ENCODE data around the gene GMPR2. TPM values are rescaled to one million over a fixed set of nuclear protein-coding genes. Genes with fewer than 3 reads are reported as not detected.

GMPR2 gene
- total and polyA plus RNA-seq, 2 of the 13 experiments (the other 11 are each of a cell fraction or from before 2014, with no cell fraction given) = 210 to 273 TPM

GRCh38 chr14:24233538-24233866, 773 bp downstream of the GMPR2 start (continued):
- TF ChIP-seq, protein P1, sequence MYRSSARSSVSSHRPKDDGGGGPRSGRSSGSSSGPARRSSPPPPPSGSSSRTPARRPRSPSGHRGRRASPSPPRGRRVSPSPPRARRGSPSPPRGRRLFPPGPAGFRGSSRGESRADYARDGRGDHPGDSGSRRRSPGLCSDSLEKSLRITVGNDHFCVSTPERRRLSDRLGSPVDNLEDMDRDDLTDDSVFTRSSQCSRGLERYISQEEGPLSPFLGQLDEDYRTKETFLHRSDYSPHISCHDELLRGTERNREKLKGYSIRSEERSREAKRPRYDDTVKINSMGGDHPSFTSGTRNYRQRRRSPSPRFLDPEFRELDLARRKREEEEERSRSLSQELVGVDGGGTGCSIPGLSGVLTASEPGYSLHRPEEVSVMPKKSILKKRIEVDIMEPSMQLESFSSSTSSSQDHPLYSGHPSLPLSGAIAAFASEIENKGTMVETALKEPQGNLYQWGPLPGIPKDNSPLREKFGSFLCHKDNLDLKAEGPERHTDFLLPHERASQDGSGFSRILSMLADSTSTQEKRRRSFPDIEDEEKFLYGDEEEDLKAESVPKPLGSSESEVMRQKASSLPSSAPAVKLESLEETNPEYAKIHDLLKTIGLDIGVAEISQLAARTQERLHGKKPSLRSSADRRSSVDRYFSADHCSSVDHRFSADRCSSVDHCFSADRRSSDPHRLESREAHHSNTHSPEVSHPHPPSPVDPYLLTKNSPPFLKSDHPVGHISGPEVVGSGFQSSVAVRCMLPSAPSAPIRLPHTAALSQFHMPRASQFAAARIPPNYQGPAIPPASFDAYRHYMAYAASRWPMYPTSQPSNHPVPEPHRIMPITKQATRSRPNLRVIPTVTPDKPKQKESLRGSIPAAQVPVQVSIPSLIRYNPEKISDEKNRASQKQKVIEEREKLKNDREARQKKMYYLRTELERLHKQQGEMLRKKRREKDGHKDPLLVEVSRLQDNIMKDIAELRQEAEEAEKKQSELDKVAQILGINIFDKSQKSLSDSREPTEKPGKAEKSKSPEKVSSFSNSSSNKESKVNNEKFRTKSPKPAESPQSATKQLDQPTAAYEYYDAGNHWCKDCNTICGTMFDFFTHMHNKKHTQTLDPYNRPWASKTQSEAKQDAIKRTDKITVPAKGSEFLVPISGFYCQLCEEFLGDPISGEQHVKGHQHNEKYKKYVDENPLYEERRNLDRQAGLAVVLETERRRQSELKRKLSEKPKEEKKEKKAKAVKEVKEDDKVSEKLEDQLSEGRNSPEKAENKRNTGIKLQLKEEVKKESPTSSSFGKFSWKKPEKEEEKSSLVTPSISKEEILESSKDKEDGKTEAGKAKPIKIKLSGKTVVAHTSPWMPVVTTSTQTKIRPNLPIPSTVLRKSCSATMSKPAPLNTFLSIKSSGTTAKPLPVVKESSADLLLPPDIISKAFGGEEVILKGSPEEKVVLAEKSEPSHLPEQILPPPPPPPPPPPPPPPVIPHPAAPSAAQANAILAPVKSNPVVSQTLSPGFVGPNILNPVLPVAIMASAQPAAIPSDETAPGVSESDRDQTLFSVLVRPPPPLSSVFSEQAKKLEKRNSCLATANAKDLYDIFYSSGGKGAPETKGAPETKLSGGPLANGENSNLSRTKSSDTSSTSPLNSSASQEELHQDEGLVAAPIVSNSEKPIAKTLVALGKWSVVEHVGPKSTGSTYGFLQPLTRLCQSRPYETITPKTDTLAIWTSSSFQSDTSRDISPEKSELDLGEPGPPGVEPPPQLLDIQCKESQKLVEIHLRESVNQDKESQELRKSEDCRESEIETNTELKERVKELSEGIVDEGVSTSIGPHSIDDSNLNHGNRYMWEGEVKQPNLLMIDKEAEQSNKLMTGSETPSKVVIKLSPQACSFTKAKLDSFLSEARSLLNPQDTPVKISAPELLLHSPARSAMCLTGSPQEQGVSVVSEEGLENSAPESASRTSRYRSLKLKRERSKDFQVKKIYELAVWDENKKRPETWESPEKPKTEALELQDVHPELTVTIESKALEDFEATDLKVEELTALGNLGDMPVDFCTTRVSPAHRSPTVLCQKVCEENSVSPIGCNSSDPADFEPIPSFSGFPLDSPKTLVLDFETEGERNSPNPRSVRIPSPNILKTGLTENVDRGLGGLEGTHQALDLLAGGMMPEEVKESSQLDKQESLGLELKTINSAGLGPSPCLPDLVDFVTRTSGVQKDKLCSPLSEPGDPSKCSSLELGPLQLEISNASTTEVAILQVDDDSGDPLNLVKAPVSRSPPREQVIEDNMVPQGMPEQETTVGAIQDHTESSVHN (CRISPR knock-in tag; IDR thresholded peaks at IDR 0.05) = no peak
- TF ChIP-seq ZNF878 (CRISPR knock-in tag; IDR thresholded peaks at IDR 0.05) (no peak), ZNF567 (CRISPR knock-in tag; IDR thresholded peaks at IDR 0.05; ENCODE audit: borderline replicate concordance) (0 out of 2 replicates have a peak, but pooled peaks have one; percentile 29), SNAPC2 (CRISPR knock-in tag; IDR thresholded peaks at IDR 0.05) (no peak), MEIS2 (CRISPR knock-in tag; IDR thresholded peaks at IDR 0.05) (no peak), TBL1XR1 (IDR thresholded peaks at IDR 0.05; ENCODE audit: borderline replicate concordance, low read length, partially characterized antibody) (no peak), ZNF850 (CRISPR knock-in tag; conservative IDR thresholded peaks at IDR 0.05) (no peak), SCMH1 (CRISPR knock-in tag; IDR thresholded peaks at IDR 0.05; ENCODE audit: borderline replicate concordance) (no peak), ZFP82 (CRISPR knock-in tag; IDR thresholded peaks at IDR 0.05; ENCODE audit: borderline replicate concordance) (no peak), ZNF816 (CRISPR knock-in tag; IDR thresholded peaks at IDR 0.05; ENCODE audit: borderline replicate concordance) (no peak), PCBP2 (optimal IDR thresholded peaks at IDR 0.05; ENCODE audit: low read depth, low read length, poor library complexity, severe bottlenecking) (peak; percentile 48), MED13 (CRISPR knock-in tag; IDR thresholded peaks at IDR 0.05) (no peak), LBX2 (CRISPR knock-in tag; IDR thresholded peaks at IDR 0.05; ENCODE audit: borderline replicate concordance) (peak; percentile 2; the same call in 1 of the 2 replicates), PHB2 (IDR thresholded peaks at IDR 0.05; ENCODE audit: partially characterized antibody) (no peak)
- TF ChIP-seq, protein P2, sequence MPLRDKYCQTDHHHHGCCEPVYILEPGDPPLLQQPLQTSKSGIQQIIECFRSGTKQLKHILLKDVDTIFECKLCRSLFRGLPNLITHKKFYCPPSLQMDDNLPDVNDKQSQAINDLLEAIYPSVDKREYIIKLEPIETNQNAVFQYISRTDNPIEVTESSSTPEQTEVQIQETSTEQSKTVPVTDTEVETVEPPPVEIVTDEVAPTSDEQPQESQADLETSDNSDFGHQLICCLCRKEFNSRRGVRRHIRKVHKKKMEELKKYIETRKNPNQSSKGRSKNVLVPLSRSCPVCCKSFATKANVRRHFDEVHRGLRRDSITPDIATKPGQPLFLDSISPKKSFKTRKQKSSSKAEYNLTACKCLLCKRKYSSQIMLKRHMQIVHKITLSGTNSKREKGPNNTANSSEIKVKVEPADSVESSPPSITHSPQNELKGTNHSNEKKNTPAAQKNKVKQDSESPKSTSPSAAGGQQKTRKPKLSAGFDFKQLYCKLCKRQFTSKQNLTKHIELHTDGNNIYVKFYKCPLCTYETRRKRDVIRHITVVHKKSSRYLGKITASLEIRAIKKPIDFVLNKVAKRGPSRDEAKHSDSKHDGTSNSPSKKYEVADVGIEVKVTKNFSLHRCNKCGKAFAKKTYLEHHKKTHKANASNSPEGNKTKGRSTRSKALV (CRISPR knock-in tag; IDR thresholded peaks at IDR 0.05) = no peak
- TF ChIP-seq, protein P3, sequence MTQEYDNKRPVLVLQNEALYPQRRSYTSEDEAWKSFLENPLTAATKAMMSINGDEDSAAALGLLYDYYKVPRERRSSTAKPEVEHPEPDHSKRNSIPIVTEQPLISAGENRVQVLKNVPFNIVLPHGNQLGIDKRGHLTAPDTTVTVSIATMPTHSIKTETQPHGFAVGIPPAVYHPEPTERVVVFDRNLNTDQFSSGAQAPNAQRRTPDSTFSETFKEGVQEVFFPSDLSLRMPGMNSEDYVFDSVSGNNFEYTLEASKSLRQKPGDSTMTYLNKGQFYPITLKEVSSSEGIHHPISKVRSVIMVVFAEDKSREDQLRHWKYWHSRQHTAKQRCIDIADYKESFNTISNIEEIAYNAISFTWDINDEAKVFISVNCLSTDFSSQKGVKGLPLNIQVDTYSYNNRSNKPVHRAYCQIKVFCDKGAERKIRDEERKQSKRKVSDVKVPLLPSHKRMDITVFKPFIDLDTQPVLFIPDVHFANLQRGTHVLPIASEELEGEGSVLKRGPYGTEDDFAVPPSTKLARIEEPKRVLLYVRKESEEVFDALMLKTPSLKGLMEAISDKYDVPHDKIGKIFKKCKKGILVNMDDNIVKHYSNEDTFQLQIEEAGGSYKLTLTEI (CRISPR knock-in tag; conservative IDR thresholded peaks at IDR 0.05) = no peak
